GM21619 (cell line): ENCODE measurements around the gene UNC45A.

Experiments used
- ATAC-seq: cut with Tn5 transposase; IDR thresholded peaks from one replicate; pipeline ENCODE4 v1.9.1; 2021; ENCODE audit not compliant: unreplicated experiment

The UNC45A gene

GRCh38 chr15:90941038-90941437, 6.0 kb downstream of the UNC45A start:
- ATAC-seq, result no peak

DNA sequence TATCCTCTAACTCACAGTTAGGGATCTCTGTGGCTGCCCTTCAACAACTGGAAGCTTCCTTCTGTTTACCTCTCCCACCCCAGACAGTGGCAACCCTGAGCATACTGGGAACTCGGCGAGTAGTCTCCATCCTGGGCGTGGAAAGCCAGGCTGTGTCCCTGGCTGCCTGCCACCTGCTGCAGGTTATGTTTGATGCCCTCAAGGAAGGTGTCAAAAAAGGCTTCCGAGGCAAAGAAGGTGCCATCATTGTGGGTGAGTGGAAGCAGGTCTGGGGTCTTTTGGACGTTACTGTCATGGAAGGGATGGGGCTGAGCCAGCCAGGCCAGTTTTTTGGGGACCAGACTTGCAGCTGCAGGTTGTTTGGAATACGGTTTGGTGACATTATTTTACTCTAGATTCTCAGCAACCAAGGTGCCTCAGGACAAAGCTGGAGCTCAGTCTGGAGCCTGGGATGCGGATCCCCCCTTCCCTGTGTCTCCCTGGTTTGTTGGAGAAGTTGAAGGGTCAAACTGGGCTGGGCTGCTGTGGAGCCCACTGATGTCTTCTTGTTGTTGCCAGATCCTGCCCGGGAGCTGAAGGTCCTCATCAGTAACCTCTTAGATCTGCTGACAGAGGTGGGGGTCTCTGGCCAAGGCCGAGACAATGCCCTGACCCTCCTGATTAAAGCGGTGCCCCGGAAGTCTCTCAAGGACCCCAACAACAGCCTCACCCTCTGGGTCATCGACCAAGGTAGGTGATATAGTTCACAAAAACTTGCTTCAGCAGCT, 7.5 kb downstream of the UNC45A start:
- no peak for ATAC-seq

GRCh38 chr15:90945091-90945490, 10.0 kb downstream of the UNC45A start:
- no peak for ATAC-seq

DNA sequence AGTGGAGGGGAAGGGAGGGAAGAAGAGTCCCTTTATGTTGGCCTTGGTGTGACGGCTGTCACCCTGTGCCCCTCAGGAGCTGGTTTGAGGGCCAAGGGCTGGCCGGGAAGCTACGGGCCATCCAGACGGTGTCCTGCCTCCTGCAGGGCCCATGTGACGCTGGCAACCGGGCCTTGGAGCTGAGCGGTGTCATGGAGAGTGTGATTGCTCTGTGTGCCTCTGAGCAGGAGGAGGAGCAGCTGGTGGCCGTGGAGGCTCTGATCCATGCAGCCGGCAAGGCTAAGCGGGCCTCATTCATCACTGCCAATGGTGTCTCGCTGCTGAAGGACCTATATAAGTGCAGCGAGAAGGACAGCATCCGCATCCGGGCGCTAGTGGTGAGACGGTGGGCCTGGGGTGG, 11.5 kb downstream of the UNC45A start:
- ATAC-seq, result no peak

DNA sequence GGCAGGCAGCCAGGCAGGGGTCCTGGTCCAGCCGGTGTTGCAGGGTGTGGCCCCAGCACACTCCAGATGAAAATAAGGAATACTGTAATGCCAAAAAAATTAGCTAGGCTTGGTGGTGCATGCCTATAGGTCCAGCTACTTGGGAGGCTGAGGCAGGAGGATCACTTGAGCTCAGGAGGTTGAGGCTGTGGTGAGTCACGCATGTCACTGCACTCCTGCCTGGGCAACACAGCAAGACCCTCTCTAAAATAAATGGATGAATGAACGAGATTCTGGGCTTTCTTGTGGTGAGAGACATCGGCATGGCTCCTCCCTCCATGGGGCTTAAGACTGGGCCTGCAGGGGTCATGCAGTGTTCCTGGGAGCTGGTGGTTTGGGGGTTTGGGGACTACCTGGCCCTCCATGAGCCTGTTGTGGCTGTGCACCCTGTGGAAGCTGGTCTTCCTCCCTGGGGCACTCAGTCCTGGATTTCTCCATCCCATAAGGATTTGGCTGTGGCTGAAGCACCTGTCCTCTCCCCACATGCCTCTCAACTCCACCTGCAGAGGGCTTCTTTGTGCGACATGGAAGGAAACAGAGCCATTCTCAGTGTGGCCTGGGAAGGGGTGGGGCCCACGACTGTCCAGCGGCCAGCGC, 12.0 kb downstream of the UNC45A start:
- no peak for ATAC-seq

- no peak for ATAC-seq
These were observed 12.7 kb downstream of the UNC45A start for GRCh38 chr15:90947577-90948357.

DNA sequence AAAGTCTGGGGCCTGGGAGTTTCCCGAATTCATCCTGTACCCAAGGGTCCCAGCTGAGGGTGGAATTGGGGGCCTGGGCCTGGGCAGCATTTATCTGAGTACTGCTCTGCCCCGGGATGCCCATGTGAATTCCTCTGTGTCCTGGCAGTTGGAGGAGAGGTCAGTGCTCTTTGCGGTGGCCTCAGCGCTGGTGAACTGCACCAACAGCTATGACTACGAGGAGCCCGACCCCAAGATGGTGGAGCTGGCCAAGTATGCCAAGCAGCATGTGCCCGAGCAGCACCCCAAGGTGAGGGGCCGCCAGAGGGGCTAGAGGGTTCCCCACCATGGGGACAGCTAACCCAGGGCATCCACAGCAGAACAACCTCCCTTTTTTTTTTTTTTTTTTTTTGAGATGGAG, 13.4 kb downstream of the UNC45A start:
- ATAC-seq, result no peak

DNA sequence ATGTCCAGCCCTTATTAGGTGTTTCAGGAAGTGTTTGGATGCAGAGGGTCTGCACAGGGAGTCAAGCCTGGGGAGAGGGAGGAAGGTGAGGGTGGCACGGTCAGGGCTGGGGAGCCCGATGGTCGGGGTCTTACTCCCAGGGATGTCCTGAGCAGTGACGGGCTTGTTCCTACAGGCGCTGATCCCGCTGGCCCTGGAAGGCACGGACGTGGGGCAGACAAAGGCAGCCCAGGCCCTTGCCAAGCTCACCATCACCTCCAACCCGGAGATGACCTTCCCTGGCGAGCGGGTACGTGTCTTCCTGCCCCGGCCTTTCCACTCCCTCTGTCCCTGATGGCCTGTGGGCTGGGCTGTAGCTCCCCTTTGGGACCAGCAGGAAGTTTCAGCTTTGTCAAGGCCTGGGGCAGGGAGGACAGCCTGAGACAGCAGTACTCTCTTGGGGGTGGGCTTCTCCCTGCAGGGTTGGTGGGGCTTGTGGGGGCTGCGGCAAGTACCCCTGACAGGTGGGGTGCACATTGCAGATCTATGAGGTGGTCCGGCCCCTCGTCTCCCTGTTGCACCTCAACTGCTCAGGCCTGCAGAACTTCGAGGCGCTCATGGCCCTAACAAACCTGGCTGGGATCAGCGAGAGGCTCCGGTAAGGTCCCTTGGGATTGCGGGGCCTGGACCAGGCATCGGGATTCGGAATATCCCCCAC, 15.0 kb downstream of the UNC45A start:
- ATAC-seq, result no peak

DNA sequence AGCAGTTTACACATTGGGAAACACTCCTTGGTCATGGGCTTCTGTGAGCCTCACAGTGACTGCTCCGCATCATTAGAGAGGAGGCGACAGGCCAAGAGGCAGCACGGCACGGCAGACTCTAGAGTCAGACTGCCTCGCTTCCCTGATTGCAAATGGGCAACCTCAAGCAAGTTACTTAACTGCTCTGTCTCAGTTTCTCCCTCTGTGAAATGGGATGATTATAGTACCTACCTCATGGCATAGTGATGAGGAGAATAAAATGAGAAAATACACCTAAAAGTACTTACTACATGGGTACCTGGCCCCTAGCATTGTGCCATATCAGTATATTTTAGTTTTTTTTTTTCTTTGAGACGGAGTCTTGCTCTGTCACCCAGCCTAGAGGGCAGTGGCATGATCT, 15.6 kb downstream of the UNC45A start:
- ATAC-seq, result no peak

GRCh38 chr15:90952901-90953677, 18.0 kb downstream of the UNC45A start:
- ATAC-seq, result no peak

DNA sequence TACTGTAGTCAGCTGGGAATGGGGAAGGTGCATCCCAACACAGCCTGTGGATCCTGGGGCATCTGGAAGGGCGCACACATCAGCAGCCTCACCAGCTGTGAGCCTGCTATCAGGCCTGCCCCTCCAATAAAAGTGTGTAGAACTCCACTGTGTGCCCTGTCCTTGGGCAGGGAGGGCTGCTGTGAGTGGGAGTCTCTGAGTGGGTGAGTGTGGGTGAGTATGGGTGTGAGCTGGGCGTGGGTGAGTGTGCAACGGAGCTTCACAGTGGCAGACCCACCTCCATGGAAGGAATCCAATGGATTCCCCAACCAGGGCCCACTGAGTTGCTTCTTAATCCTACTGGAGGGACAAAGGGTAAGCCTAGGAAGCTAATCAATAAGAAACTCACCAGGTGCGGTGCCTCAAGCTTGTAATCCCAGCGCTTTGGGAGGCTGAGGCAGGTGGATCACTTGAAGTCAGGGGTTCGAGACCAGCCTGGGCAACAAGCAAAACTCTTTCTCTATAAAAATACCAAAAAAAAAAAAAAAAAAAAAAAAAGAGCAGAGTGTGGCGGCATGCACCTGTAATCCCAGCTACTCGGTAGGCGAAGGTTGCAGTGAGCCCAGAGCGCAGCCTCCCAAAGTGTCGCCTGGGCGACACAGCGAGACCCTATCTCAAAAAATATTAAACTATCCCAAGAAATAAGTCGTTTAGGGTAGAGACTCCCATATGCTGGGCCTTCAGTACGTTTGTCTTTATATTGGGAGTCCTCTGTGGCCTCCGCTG, 19.0 kb downstream of the UNC45A start:
- ATAC-seq, result no peak

DNA sequence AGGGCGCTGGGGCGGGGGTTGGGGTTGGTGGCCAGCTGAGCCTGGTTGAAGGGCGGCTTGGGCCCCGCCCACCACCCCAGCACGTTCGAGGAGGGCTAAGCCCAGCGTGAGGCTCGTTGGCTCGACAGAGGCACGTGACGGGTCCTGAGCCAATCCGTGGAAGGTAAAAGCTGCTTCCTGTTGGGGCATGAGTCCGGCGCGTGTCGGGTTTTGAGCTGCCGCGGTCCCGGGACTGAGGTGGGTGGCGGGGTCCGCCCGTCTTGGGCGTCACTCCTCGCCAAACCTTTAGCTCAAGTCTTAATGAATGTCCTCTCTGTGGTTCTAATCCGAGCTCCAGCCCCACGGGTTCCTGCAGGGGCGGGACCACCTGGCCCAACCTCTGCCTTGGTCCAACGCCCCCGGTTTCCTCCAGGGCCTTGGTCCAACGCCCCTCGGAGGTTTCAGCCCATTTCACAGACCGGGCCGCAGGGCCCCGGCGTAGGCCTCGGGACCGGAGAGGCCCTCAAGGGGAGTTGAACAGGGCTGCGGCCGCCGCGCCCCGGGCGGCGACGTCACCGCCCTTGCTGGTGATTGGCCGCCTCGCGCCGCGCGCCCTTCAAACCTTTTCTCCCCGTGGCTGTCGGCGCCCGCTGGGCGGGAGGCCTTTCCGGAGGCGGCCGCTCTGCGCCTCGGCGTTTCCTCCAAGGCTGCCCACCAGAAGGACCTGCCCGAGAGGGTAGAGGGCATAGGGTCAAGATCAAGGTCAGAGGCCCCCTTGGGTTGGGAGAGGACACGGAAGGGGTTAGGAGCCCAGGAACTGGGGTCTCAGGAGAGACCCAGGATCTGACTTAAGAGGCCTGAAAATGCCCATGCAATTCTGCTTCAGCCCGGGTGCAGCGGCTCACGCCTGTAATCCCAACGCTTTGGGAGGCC, 19.9 kb downstream of the UNC45A start, which contains the start of gene RCCD1:
TSS of gene RCCD1 (plus strand) at position 173 of the 912 bp plus-strand sequence. CDS start 1,851 bp downstream, outside the sequence.
- ATAC-seq, result peak; percentile 91

GRCh38 chr15:90955624-90956273, 20.7 kb downstream of the UNC45A start:
- no peak for ATAC-seq

GRCh38 chr15:90956274-90957030, 21.4 kb downstream of the UNC45A start:
- ATAC-seq, result no peak

- ATAC-seq, result no peak
These were observed 22.1 kb downstream of the UNC45A start for GRCh38 chr15:90957031-90957790.

DNA sequence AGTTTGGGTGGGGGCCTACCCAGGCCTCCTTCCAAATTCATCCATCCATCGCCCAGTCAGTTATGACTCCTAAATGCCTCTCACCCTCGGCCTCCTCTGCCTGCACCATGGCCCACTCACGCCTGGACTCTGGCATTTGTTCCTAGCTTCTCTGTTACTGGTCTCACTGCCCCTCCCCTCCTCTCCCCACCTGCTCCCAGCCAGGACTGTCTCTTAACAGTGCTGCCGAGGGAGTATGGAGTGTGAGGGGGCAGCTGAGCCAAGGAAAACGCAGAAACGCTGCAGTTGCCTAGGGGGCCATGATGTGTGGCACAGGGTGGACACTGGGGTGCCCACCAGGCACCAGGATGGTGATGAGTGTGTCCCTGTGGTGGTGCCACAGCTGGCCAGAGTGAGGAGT, 22.7 kb downstream of the UNC45A start:
- ATAC-seq, result no peak
